HG03558 (cell line): Measurements from ENCODE around the gene CYP4F11.
"Not testable (repeated sequence)": the region's sequence is repeated elsewhere in the genome, so short reads cannot be mapped to it uniquely, and the experiment has no call there.

Experiments
- ATAC-seq: cut with Tn5 transposase; IDR thresholded peaks from one replicate; pipeline ENCODE4 v1.9.1; 2021; ENCODE audit warnings: moderate number of reproducible peaks; ENCODE audit not compliant: unreplicated experiment; ENCODE audit errors: extremely low read depth

Gene CYP4F11

DNA sequence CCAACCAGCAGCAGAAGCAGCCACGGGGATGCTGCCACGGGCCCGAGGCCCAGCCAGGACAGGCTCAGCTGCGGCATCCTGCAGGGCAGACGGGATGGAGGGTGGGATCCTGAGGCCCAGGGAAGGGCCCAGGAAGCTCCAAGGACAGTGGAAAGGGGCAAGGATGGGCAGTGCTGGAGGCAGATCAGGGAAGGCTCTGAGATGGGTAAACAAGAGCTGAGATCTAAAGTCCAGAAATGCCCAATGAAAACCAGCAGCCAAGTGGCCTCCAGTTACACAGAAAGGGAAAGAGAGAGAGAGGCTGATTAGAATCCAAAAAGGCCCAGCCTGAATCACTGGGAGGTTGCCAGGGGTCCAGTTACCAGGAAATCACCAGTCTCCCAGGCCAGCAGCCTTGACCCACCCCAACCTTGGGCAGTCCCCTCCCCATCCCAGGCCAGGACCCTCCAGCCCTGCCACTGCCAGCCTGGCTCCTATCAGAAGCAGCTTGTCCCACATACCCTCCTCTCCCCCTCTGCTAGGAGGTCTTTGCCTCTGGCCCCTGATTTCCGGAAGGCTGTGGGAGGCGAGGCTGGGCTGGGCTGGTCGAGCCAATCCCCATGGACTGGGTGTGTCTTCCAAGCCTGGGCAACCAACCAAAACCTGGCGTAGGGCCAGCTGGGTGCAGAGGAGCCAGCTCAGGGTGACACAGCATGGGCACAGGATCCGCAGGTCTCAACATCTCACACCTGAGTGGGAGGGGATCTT is at the start of gene CYP4F11:
Gene CYP4F11, minus strand, starts transcription at position 198 of the 747 bp plus-strand sequence. Its CDS starts 121 bp downstream, at position 77.
- no peak for ATAC-seq

DNA sequence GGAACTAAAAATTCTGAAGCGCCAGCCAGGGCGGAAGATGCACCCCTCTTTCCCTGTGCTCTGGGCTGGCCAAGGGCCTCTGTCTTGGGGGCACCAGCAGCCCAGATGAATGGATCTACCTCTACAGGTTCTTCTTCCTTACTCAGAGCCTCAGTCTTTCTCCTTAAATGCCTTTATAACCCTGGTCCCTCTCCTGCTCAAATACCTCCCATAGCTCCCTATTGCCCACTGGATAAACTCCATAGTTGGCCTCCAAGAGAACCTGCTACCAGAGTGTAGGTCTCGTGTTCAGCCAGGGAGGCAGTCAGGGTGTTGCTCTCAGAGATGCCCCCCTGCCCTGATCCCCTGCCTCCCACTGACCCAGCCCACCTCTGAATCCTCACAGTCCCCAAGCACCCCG is 45.0 kb upstream of the CYP4F11 start:
- no peak for ATAC-seq

GRCh38 chr19:15977690-15978089 is 43.4 kb upstream of the CYP4F11 start:
- no peak for ATAC-seq

- ATAC-seq, result no peak
Observed at GRCh38 chr19:15976836-15977689, 42.7 kb upstream of the CYP4F11 start.

DNA sequence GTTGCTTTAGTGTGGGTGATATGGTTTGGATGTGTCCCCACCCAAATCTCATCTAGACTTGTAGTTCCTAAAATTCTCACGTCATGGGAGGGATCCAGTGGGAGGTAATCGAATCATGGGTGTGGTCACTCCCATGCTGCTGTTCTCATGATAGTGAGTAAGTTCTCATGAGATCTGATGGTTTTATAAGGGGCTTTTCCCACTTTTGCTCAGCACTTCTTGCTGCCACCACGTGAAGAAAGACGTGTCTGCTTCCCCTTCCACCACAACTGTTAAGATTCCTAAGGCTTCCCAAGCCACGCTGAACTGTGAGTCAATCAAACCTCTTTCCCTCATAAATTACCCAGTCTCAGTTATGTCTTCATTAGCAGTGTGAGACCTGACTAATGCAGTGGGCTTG is 40.5 kb upstream of the CYP4F11 start:
- no peak for ATAC-seq

GRCh38 chr19:15972043-15972442 is 37.7 kb upstream of the CYP4F11 start:
- ATAC-seq, result not testable (repeated sequence)

DNA sequence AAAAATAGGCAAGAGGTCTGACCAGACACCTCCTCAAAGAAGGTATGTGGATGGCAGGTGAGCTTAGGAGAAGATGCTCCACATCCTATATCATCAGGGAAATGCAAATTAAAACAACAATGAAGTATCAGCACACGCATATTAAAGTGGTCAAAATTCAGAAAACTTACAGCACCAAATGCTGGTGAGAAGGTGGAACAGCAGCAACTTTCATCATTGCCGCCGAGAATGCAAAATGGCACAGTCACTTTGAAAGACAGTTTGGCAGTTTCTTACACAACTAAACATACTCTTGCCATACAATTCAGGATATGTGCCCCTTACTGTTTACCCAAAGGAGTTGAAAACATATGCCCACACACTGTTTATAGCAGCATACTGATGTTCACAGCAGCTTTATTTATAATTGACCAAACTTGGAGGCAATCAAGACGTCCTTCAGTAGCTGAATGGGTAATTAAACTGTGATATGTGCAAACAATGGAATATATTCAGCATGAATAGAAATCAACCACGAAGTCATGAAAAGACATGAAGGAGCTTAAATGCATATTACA is 37.0 kb upstream of the CYP4F11 start:
- ATAC-seq, result no peak

- no peak for ATAC-seq
Observed at GRCh38 chr19:15964231-15964630, 29.9 kb upstream of the CYP4F11 start.

DNA sequence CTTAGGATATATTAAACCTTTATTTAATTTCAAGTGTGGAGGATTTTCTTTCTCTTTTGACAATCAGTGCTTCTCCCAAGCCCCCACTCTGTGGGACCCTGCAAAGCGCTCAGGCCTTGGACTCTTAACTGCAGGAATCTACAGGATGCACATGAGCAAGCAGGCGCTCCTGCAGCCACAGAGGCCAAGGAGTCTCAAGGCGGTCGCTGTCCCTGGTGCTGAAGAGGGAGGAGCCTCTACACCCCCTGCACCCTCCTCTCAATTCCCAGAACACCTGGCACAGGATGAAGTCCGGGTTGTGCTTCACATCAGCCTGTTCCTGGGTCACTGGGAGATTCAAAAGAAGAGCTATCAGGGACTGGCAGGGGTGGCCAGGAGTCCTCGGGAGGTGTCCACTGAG is 28.0 kb upstream of the CYP4F11 start:
- no peak for ATAC-seq

DNA sequence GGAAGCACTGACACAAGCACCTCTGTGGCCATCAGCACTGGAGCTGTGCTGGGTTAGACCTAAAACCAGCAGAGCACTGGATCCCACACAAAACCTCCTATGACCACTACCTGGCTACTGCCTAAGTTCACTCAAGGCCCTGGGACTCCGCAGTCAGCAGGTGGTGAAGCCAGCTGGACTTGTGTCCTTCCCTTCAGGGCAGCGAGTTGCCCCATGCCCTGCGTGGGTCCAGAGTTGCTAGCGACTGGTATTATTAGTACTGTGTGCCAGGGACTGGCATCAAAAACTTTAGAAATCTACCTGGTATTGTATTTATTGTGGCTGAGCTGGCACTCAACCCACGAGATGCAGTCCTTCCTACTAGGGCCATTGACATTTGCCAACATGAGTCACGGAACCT is 20.5 kb upstream of the CYP4F11 start:
- ATAC-seq, result no peak

DNA sequence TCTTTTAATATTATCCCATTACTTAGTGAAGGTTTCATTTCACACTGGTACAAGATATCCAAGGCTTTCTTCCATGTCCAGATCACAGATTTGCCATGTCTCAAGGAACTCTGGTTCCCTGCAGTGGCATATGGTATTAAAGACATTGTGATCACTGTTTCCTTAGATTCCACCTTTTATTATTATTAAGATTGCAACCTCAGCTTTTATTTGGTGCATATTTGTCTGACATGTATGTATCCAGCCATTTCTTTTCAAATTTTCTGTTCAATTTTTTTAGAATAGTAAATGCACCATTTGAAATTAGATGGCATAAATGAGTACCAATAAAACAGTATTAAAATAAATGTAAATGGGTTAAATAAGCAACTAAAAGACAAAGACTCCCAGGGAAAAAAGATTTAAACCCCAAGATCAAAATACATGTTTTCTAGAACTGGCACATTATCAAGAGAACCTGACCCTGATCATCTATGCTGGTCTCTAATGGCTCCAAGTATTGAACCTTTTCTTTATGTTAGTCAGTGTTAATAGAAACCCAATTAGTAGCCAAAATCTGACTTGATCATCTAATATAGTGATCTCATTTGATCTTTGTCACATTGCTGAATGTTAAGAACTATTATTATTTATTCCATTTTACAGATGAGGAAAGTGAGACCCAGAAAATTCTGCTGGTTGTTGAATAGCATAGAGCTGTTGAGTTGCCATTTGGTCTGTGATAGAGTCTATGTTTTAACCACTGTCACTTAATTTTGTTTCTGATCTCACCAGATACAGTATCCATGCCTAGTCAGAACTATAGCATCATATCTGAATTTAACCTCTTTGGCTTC is 14.1 kb upstream of the CYP4F11 start, which contains the start of gene OR10H4:
Gene OR10H4, plus strand, starts transcription at position 786 of the 836 bp plus-strand sequence. Its CDS starts 0 bp downstream, at position 786.
- ATAC-seq, result no peak

DNA sequence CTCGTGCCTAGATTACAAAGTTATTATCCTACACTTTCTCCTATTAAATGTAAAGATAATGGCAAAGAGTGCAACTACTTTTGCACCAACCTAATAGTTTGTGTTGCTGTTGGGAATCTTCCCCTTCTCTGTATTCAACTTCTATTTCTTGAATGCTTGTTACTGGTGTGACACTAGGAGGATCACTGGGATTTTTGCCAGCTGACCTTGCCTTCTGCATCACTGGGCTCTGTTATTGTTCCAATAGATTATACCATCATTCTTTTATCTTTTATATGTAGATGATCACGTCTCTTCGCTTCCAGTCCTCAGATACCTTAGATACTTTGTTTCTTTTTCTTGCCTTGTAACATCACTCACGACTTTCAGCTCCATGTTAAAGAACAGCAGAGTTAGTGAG is 11.0 kb upstream of the CYP4F11 start:
- ATAC-seq, result no peak

DNA sequence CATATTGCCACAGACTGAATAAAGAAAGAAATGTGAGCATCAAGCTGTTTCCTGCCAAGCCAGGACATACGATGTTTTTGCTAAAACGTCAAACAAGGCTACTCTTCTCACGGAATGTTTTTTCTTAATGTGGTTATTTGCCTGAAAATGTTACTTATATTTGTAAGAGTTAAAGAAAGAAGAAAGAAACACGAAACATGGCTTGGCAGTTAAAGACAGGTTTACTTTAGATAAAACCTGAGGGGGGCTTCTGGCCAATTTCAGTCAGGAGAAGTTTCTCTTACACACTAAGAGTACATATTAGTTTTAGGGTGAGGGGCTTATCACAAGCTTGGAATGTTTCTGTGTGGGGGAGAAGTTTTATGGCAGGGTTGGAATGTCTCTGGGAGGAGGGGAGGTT is 10.1 kb upstream of the CYP4F11 start:
- ATAC-seq, result no peak

GRCh38 chr19:15937771-15938170 is 3.4 kb upstream of the CYP4F11 start:
- ATAC-seq, result no peak

DNA sequence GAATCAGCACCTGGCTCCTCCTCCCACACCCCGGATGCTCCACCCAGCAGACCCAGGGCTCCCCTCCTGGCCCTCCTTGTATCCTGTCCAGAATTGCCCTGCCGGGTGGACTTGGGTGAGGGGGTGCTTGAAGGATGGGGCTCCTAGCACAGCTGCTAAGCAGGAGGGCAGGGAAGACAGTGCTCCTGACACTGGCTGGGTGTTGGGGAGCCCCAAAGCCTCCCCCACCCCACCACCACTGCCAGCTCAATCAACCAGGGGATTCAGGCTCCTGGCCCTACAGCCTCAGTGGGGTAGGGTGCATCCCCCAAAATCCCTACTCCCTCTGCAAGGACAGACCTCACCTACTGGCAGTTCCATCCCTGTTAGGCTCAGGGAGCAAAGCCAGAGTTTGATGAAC is 2.6 kb upstream of the CYP4F11 start:
- no peak for ATAC-seq

GRCh38 chr19:15936173-15936572 is 1.8 kb upstream of the CYP4F11 start:
- no peak for ATAC-seq

GRCh38 chr19:15935167-15935702 is 906 bp upstream of the CYP4F11 start:
- ATAC-seq, result no peak

DNA sequence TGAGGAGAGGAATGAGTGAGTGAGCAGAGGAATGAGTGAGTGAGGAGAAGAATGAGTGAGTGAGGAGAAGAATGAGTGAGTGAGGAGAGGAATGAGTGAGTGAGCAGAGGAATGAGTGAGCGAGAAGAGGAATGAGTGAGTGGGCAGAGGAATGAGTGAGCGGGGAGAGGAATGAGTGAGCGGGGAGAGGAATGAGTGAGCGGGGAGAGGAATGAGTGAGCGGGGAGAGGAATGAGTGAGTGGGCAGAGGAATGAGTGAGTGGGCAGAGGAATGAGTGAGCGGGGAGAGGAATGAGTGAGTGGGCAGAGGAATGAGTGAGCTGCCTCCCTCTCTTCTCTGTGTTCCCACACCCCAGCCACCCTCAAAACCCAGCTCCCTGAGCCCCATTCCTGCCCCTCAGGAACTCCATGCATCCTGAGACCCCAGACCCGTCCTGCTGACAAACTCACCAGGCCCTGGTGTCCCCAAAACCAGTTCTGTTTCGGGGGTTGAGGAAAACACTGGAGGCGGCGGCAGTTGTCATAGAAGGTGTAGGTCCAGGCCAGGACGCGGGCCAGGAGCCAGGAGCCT is 483 bp downstream of the CYP4F11 start:
- ATAC-seq, result not testable (repeated sequence)

DNA sequence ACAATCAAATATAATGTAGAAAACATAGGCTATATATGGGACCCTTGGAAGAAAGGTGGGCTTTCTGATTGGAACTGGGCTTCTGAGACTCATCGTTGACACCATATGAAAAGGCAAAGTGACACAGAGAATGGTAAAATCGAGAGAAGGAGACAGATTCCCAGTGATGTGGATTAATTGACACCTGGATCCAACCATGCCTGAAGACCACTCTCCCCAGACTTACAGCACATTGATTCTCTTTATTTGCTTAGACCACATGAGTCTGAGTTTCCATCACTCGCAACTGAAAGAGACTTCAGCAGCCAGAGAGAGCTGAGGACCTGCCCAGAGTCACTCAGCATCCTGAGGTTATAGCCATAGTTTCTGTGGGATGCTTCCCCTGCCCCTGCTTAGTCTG is 6.0 kb downstream of the CYP4F11 start:
- ATAC-seq, result no peak

- ATAC-seq, result no peak
Observed at GRCh38 chr19:15926484-15926883, 7.8 kb downstream of the CYP4F11 start.
